Fibroblast of skin of right biceps (primary cell): ENCODE results near the gene SSMEM1.
"Not testable (repeated sequence)": the region's sequence is repeated elsewhere in the genome, so short reads cannot be mapped to it uniquely, and the experiment has no call there.

ENCODE experiments used
- DNase-seq: peaks from one replicate; pipeline ENCODE4 v3.0.0-alpha.2; 2013

The SSMEM1 gene

DNA sequence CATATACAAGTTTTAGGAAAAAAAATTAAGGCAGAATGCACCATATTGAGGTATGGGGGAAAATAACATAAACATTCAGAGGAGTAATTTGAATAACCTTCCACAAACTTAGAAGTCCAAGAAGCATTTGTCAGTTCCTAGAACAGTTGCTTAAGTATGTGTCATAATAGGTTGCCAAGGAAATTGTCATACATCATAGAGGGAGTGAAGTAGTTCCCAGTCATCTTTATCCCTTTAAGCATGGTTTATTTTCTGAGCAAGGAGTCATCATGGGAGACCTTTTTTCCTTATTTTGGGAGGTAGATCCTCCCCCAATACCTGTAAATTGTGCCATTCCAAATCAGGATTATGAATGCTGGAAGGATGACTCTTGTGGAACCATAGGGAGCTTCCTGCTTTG is at the start of gene SSMEM1:
TSS of gene SSMEM1 (plus strand) at position 219 of the 400 bp plus-strand sequence. CDS start at position 270, 51 bp downstream.
- DNase-seq: peak; percentile 79

- no peak for DNase-seq
Measured at GRCh38 chr7:130160023-130160422, 47.6 kb upstream of the SSMEM1 start.

DNA sequence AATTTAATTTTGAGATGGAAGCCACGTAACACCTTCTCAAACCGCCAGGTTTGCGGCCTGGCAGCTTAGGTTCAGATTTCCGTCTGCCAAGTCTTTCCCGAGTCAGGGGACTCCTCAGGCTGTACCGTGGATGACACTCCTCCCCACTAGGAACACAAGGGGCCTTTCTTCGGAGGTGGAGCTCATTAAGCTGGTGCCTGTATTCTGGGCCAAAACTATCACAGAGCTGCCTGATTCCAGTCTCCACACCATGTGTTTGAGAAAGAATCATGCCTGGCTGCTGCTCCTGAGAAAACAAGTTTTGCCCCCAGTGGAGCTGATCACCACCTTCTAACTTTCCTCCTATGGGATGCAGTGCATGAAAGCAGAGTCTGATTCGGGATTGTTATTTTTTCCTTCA is 47.2 kb upstream of the SSMEM1 start:
- DNase-seq: no peak

DNA sequence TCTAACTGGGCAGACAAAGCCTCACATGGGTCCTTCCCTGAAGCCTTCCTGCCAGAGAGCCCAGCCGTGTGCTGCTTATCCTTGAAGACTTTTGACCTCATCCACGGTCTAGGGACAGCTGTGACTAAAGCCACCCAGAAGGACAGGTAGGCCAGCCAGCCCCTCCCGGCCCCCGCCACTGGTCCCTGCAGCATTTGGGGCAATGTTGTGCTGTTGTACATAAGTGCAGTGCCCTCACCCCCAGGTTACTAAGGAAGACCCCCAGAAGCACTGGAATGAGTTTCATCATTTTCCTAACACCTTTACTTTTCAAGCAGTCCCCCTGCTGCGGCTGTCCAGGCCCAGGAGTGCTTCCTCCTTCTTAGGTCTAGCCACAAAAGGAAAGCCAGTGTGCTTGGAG is 45.5 kb upstream of the SSMEM1 start:
- no peak for DNase-seq

GRCh38 chr7:130174237-130174959 is 33.3 kb upstream of the SSMEM1 start:
- DNase-seq: no peak

- DNase-seq: no peak
Measured at GRCh38 chr7:130178251-130178650, 29.4 kb upstream of the SSMEM1 start.

GRCh38 chr7:130179631-130180030 is 28.0 kb upstream of the SSMEM1 start:
- no peak for DNase-seq

DNA sequence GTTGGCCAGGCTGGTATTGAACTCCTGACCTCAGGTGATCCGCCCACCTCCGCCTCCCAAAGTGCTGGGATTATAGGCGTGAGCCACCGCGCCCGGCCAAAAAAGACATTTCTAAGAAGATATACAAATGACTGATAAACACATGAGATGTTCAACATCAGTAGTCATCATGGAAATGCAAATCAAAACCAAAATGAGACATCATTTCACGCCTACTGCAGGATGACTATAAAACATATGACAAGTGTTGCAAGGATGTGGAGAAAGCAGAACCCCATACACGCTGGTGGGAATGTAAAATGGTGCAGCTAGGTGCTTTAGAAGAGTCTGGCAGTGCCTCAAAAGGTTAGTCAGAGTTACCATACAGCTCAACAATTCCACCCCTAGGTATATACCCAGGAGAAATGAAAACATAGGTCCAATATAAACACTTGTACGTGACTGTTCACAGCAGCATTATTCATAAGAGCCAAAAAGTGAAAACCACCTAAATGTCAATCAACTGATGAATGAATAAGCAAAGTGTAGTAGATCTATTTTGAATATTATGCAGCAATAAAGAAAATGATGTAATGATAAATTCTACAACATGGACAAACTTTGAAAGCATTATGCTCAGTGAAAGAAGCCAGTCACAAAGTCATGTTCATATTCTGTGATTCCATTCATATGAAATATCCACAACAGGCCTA is 26.9 kb upstream of the SSMEM1 start:
- peak; percentile 41 for DNase-seq

- no peak for DNase-seq
Measured at GRCh38 chr7:130181263-130181605, 26.4 kb upstream of the SSMEM1 start.

DNA sequence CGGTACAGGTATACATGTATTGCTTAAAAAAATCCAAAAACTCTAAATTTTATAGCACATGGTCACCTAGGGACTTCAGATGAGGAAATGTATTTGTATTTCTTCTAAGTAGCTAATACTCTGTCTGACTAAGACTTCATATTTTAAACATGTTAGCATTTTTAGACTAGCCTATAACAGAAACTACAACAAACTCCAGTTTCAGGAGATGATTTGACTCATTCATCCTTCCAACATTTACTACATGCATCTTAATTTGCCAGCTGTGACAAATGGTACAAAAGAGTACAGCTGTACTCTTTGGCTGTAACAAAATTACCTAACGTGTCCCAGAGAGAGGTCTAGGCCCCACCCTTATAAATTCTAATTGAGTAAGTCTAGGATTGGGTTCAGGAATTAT is 24.7 kb upstream of the SSMEM1 start:
- DNase-seq: no peak

GRCh38 chr7:130184349-130184748 is 23.3 kb upstream of the SSMEM1 start:
- not testable (repeated sequence) for DNase-seq

GRCh38 chr7:130187360-130187759 is 20.3 kb upstream of the SSMEM1 start:
- no peak for DNase-seq

- DNase-seq: peak; percentile 67
Measured at GRCh38 chr7:130189343-130189742, 18.3 kb upstream of the SSMEM1 start.

DNA sequence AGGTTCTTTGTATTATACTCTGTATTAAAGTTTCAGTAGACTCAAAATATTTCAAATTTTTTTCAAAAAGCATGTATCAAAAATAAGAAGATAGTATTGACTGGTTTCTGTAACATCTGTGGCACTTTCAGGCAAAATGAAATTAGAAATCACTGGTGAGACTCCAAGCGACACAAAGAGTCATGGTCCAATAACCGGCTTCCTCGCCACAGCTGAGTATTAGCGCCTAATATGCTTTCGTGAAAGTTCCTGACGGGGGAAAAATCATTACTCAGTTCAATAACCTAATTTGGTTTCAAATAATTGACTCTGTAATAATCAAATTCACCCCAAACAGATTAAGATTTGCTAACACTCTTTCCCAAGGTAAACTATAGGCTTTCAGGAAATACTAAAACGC is 15.9 kb upstream of the SSMEM1 start:
- no peak for DNase-seq

DNA sequence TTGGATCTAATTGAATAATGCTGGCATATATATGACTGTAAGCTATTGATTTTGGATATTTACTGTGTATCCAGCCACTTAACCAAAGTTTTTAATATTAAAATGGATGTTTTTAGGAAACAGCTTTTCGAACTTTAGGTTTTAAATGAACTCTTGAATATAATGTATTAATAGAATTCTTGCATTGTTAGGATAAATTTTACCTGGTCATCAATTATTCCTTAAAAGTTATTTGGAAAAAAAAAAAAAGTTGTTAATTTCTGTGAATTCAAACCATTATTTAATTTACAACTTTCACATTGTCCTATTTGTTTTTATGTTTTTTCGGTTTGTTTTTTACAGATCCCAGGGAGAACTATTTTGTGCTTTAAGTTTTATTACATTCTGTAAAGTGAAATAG is 12.3 kb upstream of the SSMEM1 start:
- DNase-seq: no peak

GRCh38 chr7:130196476-130196875 is 11.2 kb upstream of the SSMEM1 start:
- no peak for DNase-seq

DNA sequence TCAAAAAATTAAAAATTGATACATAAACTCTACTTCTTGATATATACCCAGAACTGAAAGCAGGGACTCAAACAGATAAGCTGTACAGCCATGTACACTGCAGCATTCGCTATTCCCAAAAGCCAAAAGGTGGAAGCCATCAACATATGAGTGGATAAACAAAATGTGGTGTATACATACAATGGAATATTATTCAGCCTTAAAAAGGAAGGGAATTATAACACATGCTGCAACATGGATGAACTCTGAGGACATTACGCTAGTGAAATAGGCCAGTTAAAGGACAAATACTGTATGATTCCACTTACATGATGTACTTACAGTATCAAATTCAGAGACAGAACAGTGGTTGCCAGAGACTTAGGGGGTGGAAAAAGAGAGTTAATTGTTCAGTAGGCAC is 10.6 kb upstream of the SSMEM1 start:
- DNase-seq: no peak

DNA sequence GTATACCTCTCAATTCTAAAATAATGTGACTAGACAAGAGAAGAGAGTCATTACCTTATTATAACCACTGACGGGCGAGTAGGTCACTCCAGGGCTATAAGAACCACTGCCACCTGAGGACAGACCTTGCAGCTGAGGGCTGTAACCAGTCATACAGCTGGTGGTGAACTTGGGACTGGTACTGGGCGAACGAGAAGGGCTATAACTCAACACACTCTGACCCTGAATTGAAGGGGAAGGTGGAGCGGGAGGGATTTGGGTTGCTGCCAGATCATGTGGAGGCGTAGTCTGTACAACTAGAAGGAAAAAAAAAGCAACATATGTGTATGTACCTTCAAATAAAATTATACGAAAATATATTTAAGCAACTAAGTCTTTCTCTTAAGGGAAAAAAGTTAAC is 5.9 kb upstream of the SSMEM1 start:
- DNase-seq: no peak

DNA sequence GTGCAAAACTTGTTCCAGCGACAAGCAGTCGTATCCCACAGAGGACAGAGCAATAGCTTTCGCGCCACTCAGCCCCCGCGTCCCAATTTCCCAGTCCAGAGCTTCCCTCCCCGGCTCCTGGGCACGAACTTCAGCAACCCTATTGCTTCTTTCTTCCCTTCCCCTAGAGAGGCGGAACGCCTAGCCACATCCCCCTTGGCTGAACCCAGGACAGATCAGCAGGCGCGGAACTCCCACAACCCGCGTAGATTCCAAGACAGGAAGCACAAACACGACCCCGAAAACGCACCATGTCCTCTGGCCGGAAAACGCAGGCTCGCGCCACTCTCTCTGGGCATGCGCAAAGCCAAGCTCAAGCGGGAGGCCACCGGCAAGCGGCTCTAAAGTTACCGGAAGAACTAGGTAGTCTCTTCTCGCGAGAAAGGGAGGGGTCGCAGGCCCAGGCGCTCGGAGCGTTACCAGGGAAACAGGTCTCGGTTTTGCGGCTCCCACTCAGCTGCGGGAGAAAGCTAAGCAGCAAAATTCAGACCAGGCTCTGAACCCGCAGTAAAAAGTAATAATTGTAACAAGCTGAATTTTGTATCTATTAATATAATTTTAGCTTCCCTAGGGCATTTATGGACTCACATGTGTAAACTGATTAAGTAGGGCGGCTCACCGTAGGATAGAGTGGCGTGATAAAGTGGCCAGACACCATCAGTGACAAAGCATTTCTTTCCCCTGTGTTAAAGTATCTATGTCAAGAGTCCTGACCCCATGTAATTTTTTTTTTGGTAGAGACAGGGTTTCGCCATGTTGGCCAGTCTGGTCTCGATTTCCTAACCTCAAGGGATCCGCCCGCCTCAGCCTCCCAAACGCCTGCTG is 2.3 kb upstream of the SSMEM1 start, which contains the start of gene TMEM209:
TSS of gene TMEM209 (minus strand) at position 323 of the 864 bp plus-strand sequence. CDS start at position 292, 31 bp downstream.
- DNase-seq: peak; percentile 98

DNA sequence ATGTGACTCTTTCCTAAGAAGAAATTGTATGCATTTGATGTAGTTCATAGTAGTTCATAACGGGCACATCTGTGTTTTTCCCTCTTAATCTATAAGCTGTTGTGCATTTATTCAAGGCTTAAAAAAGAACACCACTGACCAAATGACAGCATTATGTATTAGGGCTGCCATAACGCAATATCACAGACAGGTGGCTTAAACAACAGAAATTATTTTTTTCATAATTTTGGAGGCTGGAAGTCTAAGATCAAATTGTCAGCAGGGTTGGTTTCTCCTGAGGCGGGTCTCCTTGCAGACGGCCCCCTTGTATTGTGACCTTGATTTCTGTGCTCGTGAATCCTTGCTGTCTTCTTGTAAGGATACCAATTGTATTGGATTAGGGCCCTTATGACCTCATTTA is 627 bp upstream of the SSMEM1 start:
- DNase-seq: peak; percentile 7

GRCh38 chr7:130208516-130208915 is 856 bp downstream of the SSMEM1 start:
- no peak for DNase-seq

DNA sequence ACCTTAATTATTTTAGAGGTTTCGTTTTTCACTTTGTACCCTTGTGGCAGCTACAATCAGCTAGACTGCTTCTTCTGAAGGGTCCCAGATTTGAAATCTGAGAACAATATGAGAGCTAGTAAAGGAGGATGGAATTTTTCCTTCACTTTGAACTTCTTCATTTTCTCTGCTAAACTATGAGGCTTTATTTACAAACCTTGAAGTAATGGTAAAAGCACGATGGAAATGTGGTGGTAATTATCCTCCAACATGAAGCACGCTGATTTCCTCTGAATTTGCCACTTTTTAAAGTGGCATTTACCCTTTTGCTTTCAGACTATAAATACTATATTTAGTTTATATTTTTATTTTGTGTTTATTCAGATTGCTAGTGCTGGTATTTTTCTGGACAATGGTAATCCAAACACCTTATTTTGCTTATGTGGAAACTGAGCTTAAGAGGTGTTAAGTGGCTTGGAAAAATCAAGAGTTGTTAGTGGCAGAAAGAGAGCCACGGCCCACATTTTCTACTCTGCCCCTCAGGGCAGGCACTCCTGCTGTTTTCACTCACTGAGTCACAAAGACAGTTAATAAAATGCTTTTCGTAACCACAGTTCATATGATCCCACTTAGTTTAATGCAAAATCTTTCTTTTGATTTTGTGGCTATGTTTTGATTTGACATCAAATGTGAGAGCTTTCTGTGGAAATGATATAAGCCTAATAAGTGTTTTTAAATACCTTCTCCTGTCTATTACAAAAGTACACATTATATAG is 2.7 kb downstream of the SSMEM1 start:
- DNase-seq: peak; percentile 63

GRCh38 chr7:130213828-130214227 is 6.2 kb downstream of the SSMEM1 start:
- no peak for DNase-seq
